Immature natural killer cell (primary cell): Measurements from ENCODE around the gene SMIM31. TPM values are rescaled to one million over a fixed set of nuclear protein-coding genes. Genes with fewer than 3 reads are reported as not detected.

Experiments
- DNase-seq, 3 donors: peaks; one replicate each; pipeline ENCODE4 v3.0.0; 2022; ENCODE audit warnings: mixed read lengths in 1 of 3
- H3K27ac Mint-ChIP-seq, 6 donors: one replicate each; pipeline ENCODE4 v1.8.0; 2020; ENCODE audit warnings: mixed read lengths in 6 of 6, mild to moderate bottlenecking in 5 of 6, inconsistent platforms in 4 of 6, moderate library complexity in 3 of 6
- H3K27me3 Mint-ChIP-seq, 3 donors: one replicate each; pipeline ENCODE4 v1.8.0; 2020 to 2021; ENCODE audit warnings: low read depth in 3 of 3, mild to moderate bottlenecking in 3 of 3, mixed read lengths in 3 of 3, moderate library complexity in 3 of 3, inconsistent platforms in 1 of 3
- H3K36me3 Mint-ChIP-seq, 3 donors: one replicate each; pipeline ENCODE4 v1.8.0; 2020; ENCODE audit warnings: mixed read lengths in 3 of 3, inconsistent platforms in 2 of 3, mild to moderate bottlenecking in 2 of 3
- H3K4me1 Mint-ChIP-seq, 2 donors: one replicate each; pipeline ENCODE4 v1.8.0; 2020; ENCODE audit warnings: inconsistent platforms in 2 of 2, mild to moderate bottlenecking in 2 of 2, mixed read lengths in 2 of 2, moderate library complexity in 1 of 2
- H3K4me3 Mint-ChIP-seq, 5 donors: one replicate each; pipeline ENCODE4 v1.8.0; 2020; ENCODE audit warnings: mild to moderate bottlenecking in 5 of 5, mixed read lengths in 5 of 5, inconsistent platforms in 3 of 5, moderate library complexity in 3 of 5
- H3K9me3 Mint-ChIP-seq, 6 donors: one replicate each; pipeline ENCODE4 v1.8.0; 2020; ENCODE audit warnings: mild to moderate bottlenecking in 6 of 6, mixed read lengths in 6 of 6, inconsistent platforms in 4 of 6, moderate library complexity in 3 of 6
- polyA plus RNA-seq, 3 donors: library from polyadenylated mRNA; unstranded; fragments of 300-500 nt; fragmentation: Illumina TruSeq; gene quantifications; one replicate each; pipeline ENCODE4 v1.2.3, GENCODE V29; 2021

SMIM31 gene
- polyA plus RNA-seq, 3 donors from 2014 or later, result not detected

GRCh38 chr4:164765096-164765495 lies 11.2 kb downstream of the SMIM31 start:
- H3K4me1 Mint-ChIP-seq, result no peaks in the 10 kb centered on the region
- H3K4me3 Mint-ChIP-seq, result no peak overlapping the region
- no peak for DNase-seq
- peaks cover 0 to 3% (median 1%) of the 10 kb centered on the region in 3 donors for H3K27me3 Mint-ChIP-seq
- no peak overlapping the region for H3K27ac Mint-ChIP-seq
- no peaks in the 10 kb centered on the region for H3K36me3 Mint-ChIP-seq
- H3K9me3 Mint-ChIP-seq, result peaks cover 0 to 5% (median 0%) of the 10 kb centered on the region in 6 donors

- Mint-ChIP-seq H3K4me3 (no peak overlapping the region), H3K36me3 (no peaks in the 10 kb centered on the region)
Measured at GRCh38 chr4:164765833-164766232, 11.9 kb downstream of the SMIM31 start.

GRCh38 chr4:164768516-164768915 lies 14.6 kb downstream of the SMIM31 start:
- Mint-ChIP-seq H3K9me3 (peaks cover 0 to 5% (median 0%) of the 10 kb centered on the region in 6 donors), H3K36me3 (no peaks in the 10 kb centered on the region), H3K27me3 (peaks cover 0 to 3% (median 0%) of the 10 kb centered on the region in 3 donors), H3K4me3 (no peak overlapping the region), H3K4me1 (no peaks in the 10 kb centered on the region), H3K27ac (no peak overlapping the region)
- no peak for DNase-seq

More at GRCh38 chr4:164765833-164766232, 11.9 kb downstream of the SMIM31 start:
- no peak for DNase-seq
- H3K27me3 Mint-ChIP-seq, result peaks cover 0 to 3% (median 0%) of the 10 kb centered on the region in 3 donors
- peaks cover 0 to 5% (median 0%) of the 10 kb centered on the region in 6 donors for H3K9me3 Mint-ChIP-seq
- no peaks in the 10 kb centered on the region for H3K4me1 Mint-ChIP-seq
- H3K27ac Mint-ChIP-seq, result no peak overlapping the region

- H3K27me3 Mint-ChIP-seq, result peaks cover 0 to 3% (median 2%) of the 10 kb centered on the region in 3 donors
- DNase-seq, result no peak
- no peaks in the 10 kb centered on the region for H3K4me1 Mint-ChIP-seq
- H3K36me3 Mint-ChIP-seq, result no peaks in the 10 kb centered on the region
- no peak overlapping the region for H3K27ac Mint-ChIP-seq
- H3K9me3 Mint-ChIP-seq, result peaks cover 0 to 4% (median 0%) of the 10 kb centered on the region in 6 donors
- no peak overlapping the region for H3K4me3 Mint-ChIP-seq
Measured at GRCh38 chr4:164770010-164770724, 16.2 kb downstream of the SMIM31 start.

GRCh38 chr4:164771088-164771487 lies 17.2 kb downstream of the SMIM31 start:
- no peak for DNase-seq
- H3K27me3 Mint-ChIP-seq, result peaks cover 0 to 3% (median 2%) of the 10 kb centered on the region in 3 donors
- H3K4me3 Mint-ChIP-seq, result no peak overlapping the region
- no peak overlapping the region for H3K27ac Mint-ChIP-seq
- H3K4me1 Mint-ChIP-seq, result no peaks in the 10 kb centered on the region
- H3K36me3 Mint-ChIP-seq, result no peaks in the 10 kb centered on the region
- H3K9me3 Mint-ChIP-seq, result peaks cover 0 to 4% (median 0%) of the 10 kb centered on the region in 6 donors

GRCh38 chr4:164772076-164772475 lies 18.1 kb downstream of the SMIM31 start:
- DNase-seq, result no peak
- Mint-ChIP-seq H3K27ac (no peak overlapping the region), H3K36me3 (no peaks in the 10 kb centered on the region), H3K27me3 (peaks cover 0 to 2% (median 1%) of the 10 kb centered on the region in 3 donors), H3K4me3 (no peak overlapping the region), H3K9me3 (peaks cover 0 to 4% (median 0%) of the 10 kb centered on the region in 6 donors), H3K4me1 (no peaks in the 10 kb centered on the region)

GRCh38 chr4:164779080-164779479 lies 25.1 kb downstream of the SMIM31 start:
- Mint-ChIP-seq H3K36me3 (no peaks in the 10 kb centered on the region), H3K9me3 (no peaks in the 10 kb centered on the region), H3K4me1 (no peaks in the 10 kb centered on the region), H3K4me3 (no peak overlapping the region), H3K27ac (no peak overlapping the region), H3K27me3 (peaks cover 0 to 3% (median 2%) of the 10 kb centered on the region in 3 donors)
- no peak for DNase-seq

- Mint-ChIP-seq H3K27me3 (peaks cover 0 to 3% (median 2%) of the 10 kb centered on the region in 3 donors), H3K27ac (no peak overlapping the region), H3K4me1 (no peaks in the 10 kb centered on the region), H3K36me3 (no peaks in the 10 kb centered on the region), H3K4me3 (no peak overlapping the region), H3K9me3 (no peaks in the 10 kb centered on the region)
- DNase-seq, result peak in 1 of 3 donors; percentile 4
Measured at GRCh38 chr4:164779811-164780216, 25.9 kb downstream of the SMIM31 start.

GRCh38 chr4:164780839-164781238 lies 26.9 kb downstream of the SMIM31 start:
- H3K27ac Mint-ChIP-seq, result no peak overlapping the region
- H3K27me3 Mint-ChIP-seq, result peaks cover 0 to 3% (median 0%) of the 10 kb centered on the region in 3 donors
- H3K4me3 Mint-ChIP-seq, result no peak overlapping the region
- H3K4me1 Mint-ChIP-seq, result no peaks in the 10 kb centered on the region
- DNase-seq, result no peak
- H3K9me3 Mint-ChIP-seq, result no peaks in the 10 kb centered on the region
- H3K36me3 Mint-ChIP-seq, result no peaks in the 10 kb centered on the region

GRCh38 chr4:164783976-164784375 lies 30.0 kb downstream of the SMIM31 start:
- no peaks in the 10 kb centered on the region for H3K9me3 Mint-ChIP-seq
- no peak overlapping the region for H3K4me3 Mint-ChIP-seq
- H3K4me1 Mint-ChIP-seq, result no peaks in the 10 kb centered on the region
- H3K27me3 Mint-ChIP-seq, result peaks cover 0 to 3% (median 3%) of the 10 kb centered on the region in 3 donors
- no peak for DNase-seq
- no peak overlapping the region for H3K27ac Mint-ChIP-seq
- H3K36me3 Mint-ChIP-seq, result no peaks in the 10 kb centered on the region

GRCh38 chr4:164789047-164789446 lies 35.1 kb downstream of the SMIM31 start:
- no peaks in the 10 kb centered on the region for H3K36me3 Mint-ChIP-seq
- H3K9me3 Mint-ChIP-seq, result no peaks in the 10 kb centered on the region
- H3K27me3 Mint-ChIP-seq, result peaks cover 0 to 6% (median 0%) of the 10 kb centered on the region in 3 donors
- DNase-seq, result no peak
- H3K4me1 Mint-ChIP-seq, result no peaks in the 10 kb centered on the region
- no peak overlapping the region for H3K4me3 Mint-ChIP-seq
- H3K27ac Mint-ChIP-seq, result no peak overlapping the region

- H3K9me3 Mint-ChIP-seq, result no peaks in the 10 kb centered on the region
- DNase-seq, result no peak
- no peak overlapping the region for H3K27ac Mint-ChIP-seq
- H3K4me3 Mint-ChIP-seq, result no peak overlapping the region
- no peaks in the 10 kb centered on the region for H3K4me1 Mint-ChIP-seq
- H3K27me3 Mint-ChIP-seq, result peaks cover 0 to 6% (median 0%) of the 10 kb centered on the region in 3 donors
- no peaks in the 10 kb centered on the region for H3K36me3 Mint-ChIP-seq
Measured at GRCh38 chr4:164790249-164790648, 36.3 kb downstream of the SMIM31 start.

GRCh38 chr4:164799410-164799809 lies 45.5 kb downstream of the SMIM31 start:
- Mint-ChIP-seq H3K4me1 (no peaks in the 10 kb centered on the region), H3K36me3 (no peaks in the 10 kb centered on the region), H3K27ac (no peak overlapping the region), H3K27me3 (peaks cover 0 to 4% (median 0%) of the 10 kb centered on the region in 3 donors), H3K4me3 (no peak overlapping the region), H3K9me3 (peaks cover 0 to 5% (median under 1%) of the 10 kb centered on the region in 6 donors)
- no peak for DNase-seq

- Mint-ChIP-seq H3K36me3 (no peaks in the 10 kb centered on the region), H3K4me1 (no peaks in the 10 kb centered on the region), H3K4me3 (no peak overlapping the region), H3K27me3 (peaks cover 0 to 5% (median 0%) of the 10 kb centered on the region in 3 donors), H3K27ac (no peak overlapping the region), H3K9me3 (peaks cover 0 to 5% (median under 1%) of the 10 kb centered on the region in 6 donors)
- DNase-seq, result no peak
Measured at GRCh38 chr4:164800786-164801185, 46.9 kb downstream of the SMIM31 start.
